NCI-H345 treated with DMSO at 0.1 percent for 48 hours (cell line): ENCODE results near the gene GRM7.
"Not testable (repeated sequence)": the region's sequence is repeated elsewhere in the genome, so short reads cannot be mapped to it uniquely, and the experiment has no call there.

Experiments
- DNase-seq: peaks from one replicate; lab custom pipeline; 2025; ENCODE audit not compliant: unreplicated experiment; lab: John Stamatoyannopoulos, UW

Gene GRM7

GRCh38 chr3:6860954-6861624, at the start of gene GRM7:
Gene GRM7, plus strand, starts transcription at chr3:6861115.
- DNase-seq, result no peak

GRCh38 chr3:6821411-6821810, 39.5 kb upstream of the GRM7 start:
- no peak for DNase-seq

DNA sequence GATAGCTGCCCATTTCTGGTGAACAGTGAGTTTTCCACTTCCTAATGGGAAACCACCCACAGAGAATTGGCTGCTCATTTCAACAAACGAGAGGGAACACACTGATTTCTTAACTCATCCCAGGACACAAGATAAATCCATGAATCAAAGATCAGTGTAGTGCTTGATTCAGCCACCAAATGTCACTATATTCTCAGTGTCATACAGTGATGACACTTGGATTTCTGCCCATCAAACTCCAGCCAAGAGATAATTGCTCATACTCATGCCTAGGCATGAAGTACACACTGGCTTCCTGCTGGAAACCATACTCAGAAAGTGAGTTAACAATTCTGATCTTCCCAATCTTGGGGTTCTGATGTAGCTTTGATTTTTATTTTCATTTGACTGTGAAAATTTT, 35.4 kb upstream of the GRM7 start:
- peak; percentile 30 for DNase-seq

DNA sequence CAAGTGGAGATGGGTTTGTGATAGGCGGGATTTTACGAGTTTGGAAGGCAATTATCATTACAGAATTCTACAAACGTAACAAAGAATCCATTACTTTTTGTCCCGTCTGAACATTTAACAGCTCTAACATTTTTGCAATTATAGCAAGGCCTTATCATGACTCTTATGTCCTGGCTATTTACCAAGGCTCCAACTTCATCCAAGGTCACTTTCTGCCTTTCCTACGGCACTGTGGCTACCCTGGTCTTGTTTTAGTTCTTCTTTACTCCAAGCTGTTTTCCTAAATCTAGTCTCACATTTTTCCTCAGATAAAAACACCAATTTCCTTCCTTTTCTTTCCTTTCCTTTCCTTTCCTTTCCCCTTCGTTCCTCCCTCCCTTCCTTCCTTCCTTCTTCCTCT, 33.5 kb upstream of the GRM7 start:
- no peak for DNase-seq

DNA sequence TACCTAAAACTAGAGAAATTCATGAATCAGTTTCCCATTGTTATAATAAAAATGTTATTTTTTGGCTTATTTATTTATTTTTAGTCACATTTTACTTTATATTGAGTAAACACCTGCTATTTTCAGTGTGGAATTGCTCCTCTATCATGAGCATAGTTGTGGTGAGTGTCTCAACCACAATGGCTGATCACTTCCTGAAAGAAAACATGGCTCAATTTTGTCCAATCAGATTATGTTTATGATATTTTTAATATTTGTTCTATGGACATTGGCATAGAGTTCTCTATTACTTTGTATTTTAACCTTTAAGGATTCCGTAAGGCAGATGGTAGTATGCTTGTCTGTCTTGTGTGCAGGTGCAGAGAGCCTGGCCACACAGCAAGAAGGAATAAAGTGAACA, 16.2 kb upstream of the GRM7 start:
- no peak for DNase-seq

- no peak for DNase-seq
Measured at GRCh38 chr3:6854184-6854583, 6.7 kb upstream of the GRM7 start.

GRCh38 chr3:6857510-6857909, 3.4 kb upstream of the GRM7 start:
- DNase-seq, result no peak

DNA sequence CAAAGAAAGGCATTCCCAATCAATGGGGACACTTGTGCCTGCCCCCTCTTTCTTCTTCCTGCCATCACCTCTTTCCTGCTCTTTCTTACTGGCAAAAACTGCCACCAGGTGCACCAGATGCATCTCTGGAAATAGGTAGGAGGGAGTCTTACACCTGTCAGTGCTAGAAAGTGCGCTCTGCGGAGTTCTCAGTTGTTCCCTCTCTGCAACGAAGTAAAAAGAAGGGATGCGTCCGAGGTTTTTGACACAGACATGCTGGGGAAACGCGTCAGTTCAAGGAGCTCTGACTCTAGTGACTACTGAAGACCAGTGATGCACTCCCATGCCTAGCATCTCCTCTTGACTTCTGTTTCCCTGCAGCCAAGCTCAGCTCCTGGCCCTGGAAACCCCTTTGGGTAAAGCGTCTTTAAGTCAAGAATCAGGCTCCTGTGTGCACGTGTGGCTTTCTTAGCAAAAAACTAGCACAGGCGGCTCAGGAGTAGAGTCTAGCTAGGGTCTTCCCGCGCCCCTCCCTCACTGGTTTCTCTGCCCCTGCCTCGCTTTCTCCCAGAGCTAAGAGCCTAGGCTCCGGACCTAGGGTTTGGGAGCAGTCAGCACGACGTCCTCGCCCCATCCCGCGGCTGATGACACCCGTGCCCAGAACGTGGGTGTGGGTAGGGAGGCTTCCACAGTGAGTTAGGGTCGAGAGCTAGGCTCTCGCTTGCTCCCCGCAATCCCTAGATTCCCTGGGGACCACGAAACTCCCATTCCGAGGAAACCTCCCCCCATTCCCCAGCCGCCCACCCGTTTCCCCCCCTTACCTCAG, 564 bp upstream of the GRM7 start:
- no peak for DNase-seq

- no peak for DNase-seq
Measured at GRCh38 chr3:6861625-6862000, 698 bp downstream of the GRM7 start.

GRCh38 chr3:6862041-6862879, 1.3 kb downstream of the GRM7 start:
- no peak for DNase-seq

- DNase-seq, result no peak
Measured at GRCh38 chr3:6862880-6863195, 1.9 kb downstream of the GRM7 start.

GRCh38 chr3:6867269-6867668, 6.4 kb downstream of the GRM7 start:
- DNase-seq, result no peak

- no peak for DNase-seq
Measured at GRCh38 chr3:6878731-6879130, 17.8 kb downstream of the GRM7 start.

DNA sequence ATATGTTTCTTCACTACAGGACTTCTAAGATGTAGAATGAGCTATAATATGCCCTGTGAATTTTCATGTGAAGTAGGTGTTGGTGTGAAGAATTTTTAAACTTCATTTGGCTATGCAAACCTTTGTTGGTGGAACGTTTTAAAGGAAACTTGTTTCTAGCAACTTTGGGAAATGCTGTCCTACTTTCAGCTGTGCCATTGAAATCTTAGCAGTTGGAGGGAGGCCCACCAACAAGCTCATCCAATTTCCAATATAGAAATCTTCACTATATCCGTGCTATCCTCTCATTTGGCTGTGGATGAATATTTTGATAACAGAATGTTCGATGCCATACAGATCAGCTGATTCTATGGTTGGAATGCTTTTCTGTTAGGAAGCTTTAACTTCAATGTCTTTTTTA, 51.3 kb downstream of the GRM7 start:
- DNase-seq, result no peak

DNA sequence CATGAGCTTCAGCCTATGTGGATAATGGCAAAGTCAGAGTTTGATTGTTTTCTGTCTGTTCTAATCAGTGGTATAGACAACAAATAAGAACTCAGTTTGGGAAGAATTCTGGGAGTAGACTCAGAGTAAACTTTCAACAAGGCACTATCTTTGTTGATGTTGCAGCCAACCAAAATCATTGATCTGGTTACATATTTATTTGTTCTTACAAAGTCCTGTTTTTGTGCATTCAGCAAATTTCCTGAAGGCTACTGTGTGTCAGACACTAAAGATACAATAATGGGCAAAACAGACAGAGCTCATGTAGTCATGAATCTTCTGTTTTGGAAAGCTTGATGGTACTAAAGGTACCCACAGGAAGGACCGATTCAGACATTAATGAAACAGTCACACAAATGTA, 55.0 kb downstream of the GRM7 start:
- DNase-seq, result no peak

GRCh38 chr3:6921066-6921465, 60.2 kb downstream of the GRM7 start:
- DNase-seq, result peak; percentile 70

GRCh38 chr3:6921876-6922275, 61.0 kb downstream of the GRM7 start:
- DNase-seq, result no peak

- DNase-seq, result no peak
Measured at GRCh38 chr3:6928064-6928463, 67.1 kb downstream of the GRM7 start.

DNA sequence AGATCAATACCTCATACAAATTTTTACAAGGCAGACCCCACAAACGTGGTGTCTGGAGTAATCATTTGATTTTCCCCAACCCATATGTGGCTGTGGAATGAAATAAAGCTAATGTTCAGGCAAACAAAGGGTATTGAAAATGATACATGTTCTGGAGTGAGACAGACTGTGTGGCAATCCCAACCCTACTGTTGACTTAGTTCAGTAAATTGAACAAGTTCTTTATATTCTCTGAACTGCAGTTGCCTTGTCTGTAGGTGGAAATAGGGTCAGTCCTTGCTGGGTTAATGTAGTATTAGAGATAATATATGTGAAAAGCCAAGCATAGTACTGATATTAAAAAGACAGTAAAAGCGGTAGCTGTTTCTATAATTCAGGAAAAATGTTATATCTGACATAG, 69.0 kb downstream of the GRM7 start:
- no peak for DNase-seq

GRCh38 chr3:6935418-6935817, 74.5 kb downstream of the GRM7 start:
- not testable (repeated sequence) for DNase-seq

DNA sequence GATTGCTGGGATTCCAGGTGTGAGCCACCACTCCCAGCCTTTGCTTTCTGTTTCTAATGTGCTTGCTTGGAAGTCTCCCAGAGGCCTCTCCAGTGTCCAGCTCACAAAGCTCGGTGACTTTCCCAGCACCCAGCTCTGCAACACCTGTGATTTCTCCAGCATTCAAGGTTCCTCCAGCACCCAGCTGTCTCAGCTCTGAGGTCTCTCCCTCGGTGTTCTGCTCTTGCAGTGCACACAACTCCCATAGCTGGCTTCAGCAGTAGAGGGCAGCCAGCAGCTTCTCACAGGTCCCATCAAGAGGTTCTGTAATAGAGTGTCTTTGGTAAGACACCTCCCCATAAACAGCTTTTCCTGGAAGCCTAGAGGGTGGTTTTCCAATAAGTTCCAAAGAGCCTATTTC, 75.1 kb downstream of the GRM7 start:
- no peak for DNase-seq

- no peak for DNase-seq
Measured at GRCh38 chr3:6962801-6963200, 101.9 kb downstream of the GRM7 start.
